NCI-H748 (cell line): ENCODE results near the gene CPSF3.
"Not testable (repeated sequence)": the region's sequence is repeated elsewhere in the genome, so short reads cannot be mapped to it uniquely, and the experiment has no call there.

Experiments used
- DNase-seq: peaks from one replicate; lab custom pipeline; 2025; ENCODE audit not compliant: unreplicated experiment; lab: John Stamatoyannopoulos, UW

Gene CPSF3

GRCh38 chr2:9498210-9498609 is 74.8 kb downstream of the CPSF3 start:
- no peak for DNase-seq

- DNase-seq, result no peak
These were observed 85.5 kb downstream of the CPSF3 start for GRCh38 chr2:9508931-9509330.

- not testable (repeated sequence) for DNase-seq
These were observed 90.5 kb downstream of the CPSF3 start for GRCh38 chr2:9513946-9514345.

GRCh38 chr2:9517118-9517782 is 93.8 kb downstream of the CPSF3 start:
- DNase-seq, result no peak

- DNase-seq, result no peak
These were observed 94.7 kb downstream of the CPSF3 start for GRCh38 chr2:9518163-9518562.

GRCh38 chr2:9518780-9519179 is 95.3 kb downstream of the CPSF3 start:
- no peak for DNase-seq

- DNase-seq, result no peak
These were observed 95.8 kb downstream of the CPSF3 start for GRCh38 chr2:9519250-9519649.
